ENCODE data around the gene ANAPC10.

- TF ChIP-seq CTCF (conservative IDR thresholded peaks at IDR 0.05 in 1 of 2, IDR thresholded peaks at IDR 0.05 in 1 of 2; ENCODE audit: low read depth in 1 of 2, low read length in 2 of 2): no peak
- TF ChIP-seq EZH2 (IDR thresholded peaks at IDR 0.05; ENCODE audit: low read length, missing control alignments): no peak
Measured at GRCh38 chr4:145044341-145044740, 53.7 kb downstream of the ANAPC10 start.
